ENCODE data around the gene TPRG1. TPM values are rescaled to one million over a fixed set of nuclear protein-coding genes. Genes with fewer than 3 reads are reported as not detected.

The TPRG1 gene
- total and polyA plus RNA-seq, 2 donors (not counting 3 experiments of a cell fraction or from before 2014, with no cell fraction given) = 0.30 TPM; not detected in 1

DNA sequence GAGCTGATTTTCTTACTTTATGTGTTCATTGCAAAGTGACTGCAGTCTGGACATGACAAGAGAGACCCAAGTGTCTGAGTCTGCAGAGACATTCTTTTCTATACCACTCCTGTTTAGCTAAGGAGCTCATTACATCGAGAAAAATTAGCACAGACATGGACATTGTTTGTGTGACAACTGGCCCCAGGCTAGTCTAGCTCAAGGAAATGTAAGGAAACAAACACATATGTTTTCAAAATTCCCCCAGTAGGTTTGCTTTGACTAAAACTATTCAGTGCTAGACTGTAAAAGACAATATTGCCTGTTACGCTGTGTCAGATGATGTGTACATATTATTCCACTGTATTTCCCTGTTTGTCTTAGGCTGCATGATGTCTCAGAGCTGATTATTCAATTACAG is 40.9 kb downstream of the TPRG1 start:
- ChIA-PET CTCF (no interaction called here), POLR2A (no interaction called here)
- intact Hi-C loops (cut with micrococcal nuclease) = no loop called here

More for the DNA sequence above, 40.9 kb downstream of the TPRG1 start:
- H3K9ac ChIP-seq (replicated peaks; ENCODE audit: extremely low read depth, insufficient read depth, low read length) = no peak overlapping the region
- DNase-seq (ENCODE audit: low read depth, low spot score) (no peak), FAIRE-seq (no peak)
- TF ChIP-seq POLR2AphosphoS5 (IDR thresholded peaks at IDR 0.05; ENCODE audit: insufficient read depth, low read depth, low read length) (no peak), POLR2A (IDR thresholded peaks at IDR 0.05; ENCODE audit: low read depth, low read length) (no peak), MYC (IDR thresholded peaks at IDR 0.05; ENCODE audit: low read depth, low read length) (no peak), FOS (IDR thresholded peaks at IDR 0.05; ENCODE audit: borderline replicate concordance, insufficient read depth, low read length) (no peak), EZH2 (IDR thresholded peaks at IDR 0.05; ENCODE audit: borderline replicate concordance, low read depth, low read length, severe bottlenecking) (no peak), GATA2 (IDR thresholded peaks at IDR 0.05; ENCODE audit: insufficient read depth, insufficient read length, low read depth, low read length) (no peak), JUN (IDR thresholded peaks at IDR 0.05; ENCODE audit: borderline replicate concordance, insufficient read depth, insufficient read length, low read depth) (no peak)
- TF ChIP-seq, protein P1, sequence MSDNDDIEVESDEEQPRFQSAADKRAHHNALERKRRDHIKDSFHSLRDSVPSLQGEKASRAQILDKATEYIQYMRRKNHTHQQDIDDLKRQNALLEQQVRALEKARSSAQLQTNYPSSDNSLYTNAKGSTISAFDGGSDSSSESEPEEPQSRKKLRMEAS (IDR thresholded peaks at IDR 0.05; ENCODE audit: insufficient read depth, insufficient read length) = no peak
- TF ChIP-seq, protein P2, sequence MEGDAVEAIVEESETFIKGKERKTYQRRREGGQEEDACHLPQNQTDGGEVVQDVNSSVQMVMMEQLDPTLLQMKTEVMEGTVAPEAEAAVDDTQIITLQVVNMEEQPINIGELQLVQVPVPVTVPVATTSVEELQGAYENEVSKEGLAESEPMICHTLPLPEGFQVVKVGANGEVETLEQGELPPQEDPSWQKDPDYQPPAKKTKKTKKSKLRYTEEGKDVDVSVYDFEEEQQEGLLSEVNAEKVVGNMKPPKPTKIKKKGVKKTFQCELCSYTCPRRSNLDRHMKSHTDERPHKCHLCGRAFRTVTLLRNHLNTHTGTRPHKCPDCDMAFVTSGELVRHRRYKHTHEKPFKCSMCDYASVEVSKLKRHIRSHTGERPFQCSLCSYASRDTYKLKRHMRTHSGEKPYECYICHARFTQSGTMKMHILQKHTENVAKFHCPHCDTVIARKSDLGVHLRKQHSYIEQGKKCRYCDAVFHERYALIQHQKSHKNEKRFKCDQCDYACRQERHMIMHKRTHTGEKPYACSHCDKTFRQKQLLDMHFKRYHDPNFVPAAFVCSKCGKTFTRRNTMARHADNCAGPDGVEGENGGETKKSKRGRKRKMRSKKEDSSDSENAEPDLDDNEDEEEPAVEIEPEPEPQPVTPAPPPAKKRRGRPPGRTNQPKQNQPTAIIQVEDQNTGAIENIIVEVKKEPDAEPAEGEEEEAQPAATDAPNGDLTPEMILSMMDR (IDR thresholded peaks at IDR 0.05; ENCODE audit: extremely low read depth in 1 of 2, insufficient read depth in 1 of 2, low read depth in 1 of 2, low read length in 2 of 2) = no peak
- H4K20me1 ChIP-seq (replicated peaks; ENCODE audit: control insufficient read depth, extremely low read depth, insufficient read depth, low read length) = no peaks in the 10 kb centered on the region
- no peaks in the 10 kb centered on the region for H3K4me1 ChIP-seq (ENCODE audit: control insufficient read depth, extremely low read depth, insufficient read depth, low read length)
- H3K27ac ChIP-seq (ENCODE audit: insufficient read depth, low read depth, low read length) = no peak overlapping the region
- H3K27me3 ChIP-seq (ENCODE audit: control insufficient read depth in 2 of 2, insufficient read depth in 2 of 2, low read length in 2 of 2) = no peaks in the 10 kb centered on the region
- no peaks in the 10 kb centered on the region for H3K36me3 ChIP-seq (ENCODE audit: control insufficient read depth in 2 of 2, extremely low read depth in 1 of 2, insufficient read depth in 2 of 2, low read length in 2 of 2)
- H3K4me3 ChIP-seq (replicated peaks in 1 of 3; ENCODE audit: insufficient read depth in 1 of 3, low read depth in 1 of 3, low read length in 3 of 3) = no peak overlapping the region
- H2AFZ ChIP-seq (ENCODE audit: low read depth, low read length) = no peak overlapping the region
- H3K9me3 ChIP-seq (replicated peaks; ENCODE audit: control insufficient read depth, insufficient read depth, low read length) = no peaks in the 10 kb centered on the region
- no TSS peak for BruUV-seq (replicated peaks)
- H3K4me2 ChIP-seq (ENCODE audit: insufficient read depth, low read length) = no peak overlapping the region
- no peaks in the 10 kb centered on the region for H3K9me1 ChIP-seq (replicated peaks; ENCODE audit: control insufficient read depth, extremely low read depth, insufficient read depth, low read length)
- dilution Hi-C loops (cut with MboI; ENCODE audit: extremely low pct_ligation_motif_present, low sequenced_read_pairs) = no loop called here
- H3K79me2 ChIP-seq (ENCODE audit: control insufficient read depth, insufficient read depth, low read length) = no peaks in the 10 kb centered on the region

Measured in endothelial cell of umbilical vein (primary cell).